ELR (cell line): ENCODE data around the gene ASGR1.
A peak's percentile ranks its signal among the peaks of the same experiment; 100 is the strongest.

Experiments
- DNase-seq: peaks from one replicate; pipeline ENCODE4 v3.0.0-alpha.2; 2015; ENCODE audit warnings: low read depth

ASGR1 gene

DNA sequence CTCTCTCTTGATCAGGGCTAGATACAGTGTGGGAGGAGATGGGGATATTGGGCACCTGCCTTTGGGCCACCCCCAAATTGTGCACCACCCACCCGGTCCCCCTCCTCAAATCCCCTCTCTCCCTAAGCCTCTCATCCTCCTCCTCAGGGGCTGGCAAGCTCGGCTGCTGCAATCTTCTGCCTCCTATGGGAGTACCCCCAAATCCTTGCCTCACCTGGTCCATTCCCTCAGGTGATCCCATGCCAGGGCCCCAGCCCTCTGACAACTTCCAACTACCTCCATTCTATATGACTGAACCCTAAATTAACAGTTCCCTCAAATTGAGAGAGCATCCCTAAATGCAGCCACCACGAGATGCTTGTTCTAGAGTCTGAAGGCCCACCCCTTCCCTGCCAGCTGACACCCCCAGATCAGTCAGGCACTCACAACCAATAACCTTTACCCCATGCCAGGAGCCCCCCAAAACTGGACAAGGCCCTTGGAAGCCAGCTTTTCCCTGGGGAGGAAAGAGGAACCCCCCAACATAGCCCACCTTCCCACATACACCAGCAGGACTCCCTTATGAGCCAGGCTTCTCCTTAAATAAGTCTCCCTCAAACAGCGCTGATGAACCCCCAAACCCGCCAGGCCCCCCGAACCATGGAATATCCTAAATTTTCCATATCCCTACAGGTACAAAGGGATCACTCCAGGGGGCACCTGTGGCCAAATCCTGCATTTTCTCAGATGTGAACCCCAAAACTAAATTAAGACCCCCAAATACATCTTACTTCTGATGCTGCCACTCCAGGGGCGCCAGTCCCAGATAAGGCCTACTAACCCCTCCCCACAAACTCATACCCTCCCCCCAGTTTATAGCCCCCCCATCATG, 37.3 kb upstream of the ASGR1 start:
- peak; percentile 16 for DNase-seq

DNA sequence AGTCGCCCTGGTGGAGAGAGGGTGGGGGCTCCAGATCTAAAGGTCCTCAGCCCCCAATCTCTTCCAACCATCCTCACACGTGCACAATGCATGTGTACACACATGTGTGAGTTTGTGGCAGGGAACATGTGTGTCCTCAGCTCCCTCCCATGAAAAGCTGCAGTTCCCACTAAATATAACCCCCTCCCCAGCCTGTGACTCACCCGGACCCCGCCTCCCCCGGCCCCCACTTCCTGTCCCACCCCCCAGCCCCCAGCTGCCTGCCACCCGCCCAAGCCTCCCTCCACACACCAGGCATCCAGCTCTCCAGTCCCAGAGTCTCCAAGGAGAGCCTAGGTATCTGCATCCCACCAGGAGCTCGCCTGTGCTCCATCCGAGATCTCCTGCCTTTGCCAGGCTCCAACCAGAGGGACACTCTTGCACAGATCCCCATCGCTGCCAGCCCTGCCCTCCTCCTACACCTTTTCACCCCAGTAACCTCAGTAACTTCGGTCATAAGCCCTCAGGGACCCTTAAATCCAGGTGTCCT, 36.5 kb upstream of the ASGR1 start:
- peak; percentile 46 for DNase-seq

DNA sequence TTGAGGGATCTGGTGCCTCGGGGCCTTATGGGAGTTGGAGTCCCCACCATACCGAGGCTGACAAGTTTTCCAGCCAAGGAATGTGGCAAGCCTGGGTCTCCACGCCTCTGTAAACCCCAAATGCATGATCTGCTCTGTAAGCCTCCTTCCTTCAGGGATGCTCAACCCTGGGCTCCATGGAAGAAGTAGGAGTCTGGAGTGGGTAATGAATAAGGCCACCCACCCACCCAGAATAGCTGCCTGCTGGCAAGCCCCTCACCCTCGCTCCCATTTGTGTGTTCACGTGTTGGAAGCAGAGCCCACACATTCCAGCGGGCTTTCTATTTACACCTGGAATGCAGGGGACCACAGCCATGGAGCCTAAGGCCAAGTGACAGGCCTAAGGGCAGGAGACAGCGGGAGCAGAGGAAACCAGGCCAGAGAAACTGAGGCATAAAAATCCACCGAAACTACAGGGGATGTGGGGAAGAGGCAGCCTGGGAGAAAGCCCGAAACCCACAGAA, 36.0 kb upstream of the ASGR1 start:
- DNase-seq, result no peak

DNA sequence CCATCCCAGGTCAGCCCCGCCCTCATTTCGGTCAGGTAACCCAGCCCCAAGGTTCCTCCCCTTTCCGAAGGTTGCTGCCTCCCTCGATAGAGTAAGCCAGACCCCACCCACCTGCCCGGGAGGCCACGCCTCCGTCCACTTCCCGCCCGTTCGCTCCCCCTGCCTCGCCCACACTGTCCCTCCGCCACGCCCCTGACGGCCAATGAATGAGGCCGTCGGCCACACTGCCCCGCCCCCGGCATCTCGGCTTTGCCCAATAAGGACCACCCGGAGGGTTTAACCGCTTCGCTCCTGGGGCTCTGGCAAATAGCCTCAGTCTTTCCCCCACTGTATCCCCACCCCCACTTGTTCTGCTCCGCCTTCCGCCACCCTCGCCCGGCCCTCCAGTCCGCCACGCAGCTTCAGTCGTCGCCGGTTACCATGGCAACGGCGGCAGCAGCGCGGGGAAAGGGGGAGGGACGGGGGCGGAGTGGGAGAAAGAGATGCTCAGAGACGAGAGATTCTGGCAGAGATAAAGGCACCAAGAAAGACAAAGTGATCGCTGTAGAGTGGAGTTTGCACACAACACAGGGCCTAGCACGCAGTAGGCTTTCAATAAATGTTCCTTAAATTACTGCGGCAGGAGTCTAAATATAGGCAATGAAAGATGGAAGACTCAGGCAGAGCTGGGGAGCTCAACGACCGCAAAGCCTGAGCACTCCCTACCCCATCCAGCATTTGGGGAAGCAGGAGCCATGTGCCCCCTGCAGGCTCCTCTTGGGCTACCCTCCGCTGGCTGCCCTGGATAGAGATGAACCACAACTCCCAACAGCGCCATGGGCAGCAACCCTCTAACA, 35.3 kb upstream of the ASGR1 start:
- DNase-seq, result peak; percentile 98

DNA sequence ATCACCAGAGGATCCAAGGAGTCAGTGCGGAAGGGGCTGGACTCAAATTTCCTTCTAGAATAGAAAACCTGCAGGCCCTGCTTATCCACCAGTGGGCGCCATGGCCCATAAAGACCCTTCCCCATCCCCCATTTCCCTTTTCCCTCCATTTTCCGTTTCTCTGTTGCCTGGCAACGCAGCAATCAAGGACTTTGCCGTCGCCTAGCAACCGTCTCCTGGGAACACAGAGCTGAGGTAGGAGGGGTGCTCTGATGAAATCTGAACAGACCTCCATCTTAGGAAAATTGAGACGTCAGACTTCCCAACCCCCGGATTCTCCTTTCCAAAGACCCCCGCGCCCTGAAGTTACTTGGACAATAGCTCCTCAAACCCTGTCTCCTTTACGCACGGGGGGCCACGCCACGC, 34.7 kb upstream of the ASGR1 start:
- DNase-seq, result peak; percentile 81

DNA sequence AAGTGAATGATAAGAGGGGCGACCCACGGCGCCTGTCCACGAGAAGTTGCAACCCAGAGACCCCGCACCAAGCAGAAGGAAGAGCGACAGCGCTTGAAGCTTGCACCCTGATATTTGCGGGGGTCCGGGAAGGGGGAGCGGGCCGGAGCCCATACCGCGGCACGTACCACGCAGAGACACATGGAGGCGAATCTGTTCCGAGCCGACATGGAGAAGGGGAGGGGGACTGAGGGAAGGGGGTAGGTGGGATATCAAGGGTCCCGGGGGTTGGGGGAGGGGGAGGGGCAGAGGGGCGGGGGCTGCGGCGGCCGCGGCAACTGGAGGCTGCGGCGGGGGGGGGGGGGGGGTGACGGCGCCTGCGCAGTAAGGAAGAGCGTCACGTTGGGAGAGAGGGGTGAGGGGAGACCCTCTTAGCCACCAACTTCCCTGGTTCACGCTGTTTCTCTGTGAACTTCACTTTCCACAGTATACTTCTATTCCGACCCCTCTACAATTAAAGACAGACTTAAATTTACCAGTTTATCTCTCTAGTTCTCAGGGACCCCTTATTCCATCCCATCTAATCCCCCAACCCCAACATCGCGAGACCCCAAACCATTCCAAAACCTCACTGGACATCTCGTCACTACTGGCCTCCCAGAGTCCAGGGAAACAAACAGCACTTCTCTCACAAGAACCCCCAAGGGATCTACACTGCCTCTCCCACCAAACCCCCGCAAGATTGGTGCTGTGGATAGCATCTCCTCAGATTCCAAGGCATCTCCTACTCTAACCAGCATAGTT, 32.5 kb upstream of the ASGR1 start:
- DNase-seq, result no peak

DNA sequence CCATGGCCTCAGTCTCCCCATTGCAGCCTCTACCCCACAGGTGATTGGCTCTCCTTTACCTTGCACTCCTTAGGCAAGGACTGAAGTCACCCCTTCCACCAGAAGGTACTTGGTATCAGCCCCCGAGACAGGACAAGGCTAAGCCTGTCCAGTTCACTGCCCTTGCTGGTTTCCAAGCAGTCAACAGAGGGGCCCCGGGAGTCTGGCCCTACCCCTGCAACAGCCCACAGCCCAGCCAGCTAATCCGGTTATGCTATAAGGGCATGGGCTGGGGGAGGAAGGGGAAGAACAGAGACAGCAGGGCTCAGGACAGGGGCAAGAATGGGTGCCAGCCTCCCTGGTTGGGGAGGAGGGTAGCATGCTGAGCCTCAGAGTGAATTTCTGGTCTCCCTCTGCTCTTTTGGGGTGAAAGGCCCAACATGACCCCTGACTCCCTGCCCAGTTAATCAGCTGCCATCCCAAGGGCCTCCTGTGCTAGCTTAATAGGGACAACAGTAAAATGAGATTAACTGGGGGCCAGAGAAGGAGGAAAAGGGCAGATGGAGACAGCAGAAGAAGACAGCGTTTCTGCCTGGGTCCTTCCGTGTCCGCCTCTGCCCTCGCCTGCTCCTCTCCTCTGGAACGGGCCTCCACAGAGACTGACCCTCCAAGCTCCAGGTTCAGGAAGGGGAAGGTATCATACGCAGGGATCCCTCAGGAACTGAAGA, 29.7 kb upstream of the ASGR1 start:
- DNase-seq, result no peak

DNA sequence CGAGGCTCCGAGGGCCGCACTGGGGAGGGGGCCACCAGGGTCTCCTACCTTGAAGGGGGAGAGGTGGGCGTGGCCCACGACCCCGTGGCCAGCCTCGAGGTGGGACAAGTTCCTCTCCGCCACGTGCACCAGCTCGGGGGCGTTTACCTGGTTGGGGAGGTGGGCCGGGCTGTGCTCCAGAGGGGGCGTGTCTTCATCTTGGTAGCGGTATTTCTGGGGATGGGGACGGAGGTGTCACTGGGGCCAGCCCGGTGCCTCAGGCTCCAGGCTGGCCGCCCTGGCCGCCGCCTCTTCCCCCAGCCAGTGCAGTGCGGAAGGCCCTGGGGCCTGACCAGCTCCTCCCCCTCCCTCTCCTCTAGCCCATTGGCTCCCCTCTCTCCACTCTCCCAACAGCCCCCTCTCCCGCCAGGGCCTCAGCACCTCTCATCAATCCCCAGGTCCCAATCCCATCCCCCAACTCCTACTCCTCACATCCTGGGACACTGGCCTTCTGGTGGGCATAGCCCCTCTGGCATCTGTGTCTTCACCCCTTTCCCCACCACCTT, 28.9 kb upstream of the ASGR1 start:
- DNase-seq, result no peak

DNA sequence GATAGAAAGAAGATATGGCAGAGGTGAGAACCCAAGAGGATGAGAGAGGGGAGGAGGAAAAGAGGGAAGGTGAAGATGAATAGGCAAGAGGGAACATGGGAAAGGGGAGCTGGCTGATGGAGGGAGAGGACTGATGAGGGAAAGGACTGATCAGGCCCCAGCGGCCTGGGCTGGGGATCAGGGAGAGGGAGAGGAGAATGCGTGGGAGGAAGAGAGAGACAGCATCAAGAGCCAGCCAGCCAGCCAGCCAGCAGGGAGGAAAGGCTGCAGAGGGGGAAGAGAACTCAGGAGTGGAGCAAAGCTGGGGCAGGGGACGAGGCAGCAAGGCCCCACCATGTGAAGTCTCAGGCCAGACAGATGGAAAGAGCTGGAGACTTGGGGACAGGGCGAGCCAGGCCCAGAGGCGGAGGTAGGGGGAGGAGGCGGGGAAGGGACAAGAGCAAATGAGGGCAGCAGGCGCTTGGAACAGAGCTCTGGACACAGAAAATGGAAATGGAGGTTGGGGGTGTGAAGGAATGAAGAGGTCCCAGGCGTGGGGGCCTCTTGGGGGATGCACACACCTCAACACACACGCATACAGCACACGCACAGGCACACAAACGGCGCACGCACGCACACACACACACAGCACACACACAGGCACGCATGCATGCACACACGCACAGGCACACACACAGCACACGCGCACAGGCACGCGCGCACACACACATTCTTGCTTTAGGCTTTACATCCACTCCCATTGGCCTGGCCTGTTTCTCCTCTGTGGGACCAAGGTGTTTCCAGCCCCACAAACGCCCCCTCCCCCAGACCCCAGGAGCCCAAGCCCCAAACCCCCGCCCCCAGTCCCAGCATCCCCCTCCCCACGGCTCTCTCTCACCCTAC, 28.2 kb upstream of the ASGR1 start:
- no peak for DNase-seq

DNA sequence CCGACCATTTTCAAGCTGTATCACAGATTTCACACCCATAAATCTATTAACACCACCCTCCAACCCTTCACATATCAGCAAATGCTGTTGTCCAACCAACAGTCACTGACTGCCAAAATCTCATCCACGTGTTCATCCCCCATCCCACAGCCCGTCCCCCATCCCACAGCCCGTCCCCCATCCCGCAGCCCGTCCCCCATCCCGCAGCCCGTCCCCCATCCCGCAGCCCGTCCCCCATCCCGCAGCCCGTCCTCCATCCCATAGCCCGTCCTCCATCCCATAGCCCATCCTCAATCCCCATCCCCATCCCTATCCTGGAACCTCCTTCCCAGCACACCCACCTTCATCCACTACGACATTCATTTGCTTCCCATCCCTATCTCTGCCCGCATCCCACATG, 26.4 kb upstream of the ASGR1 start:
- DNase-seq, result no peak

DNA sequence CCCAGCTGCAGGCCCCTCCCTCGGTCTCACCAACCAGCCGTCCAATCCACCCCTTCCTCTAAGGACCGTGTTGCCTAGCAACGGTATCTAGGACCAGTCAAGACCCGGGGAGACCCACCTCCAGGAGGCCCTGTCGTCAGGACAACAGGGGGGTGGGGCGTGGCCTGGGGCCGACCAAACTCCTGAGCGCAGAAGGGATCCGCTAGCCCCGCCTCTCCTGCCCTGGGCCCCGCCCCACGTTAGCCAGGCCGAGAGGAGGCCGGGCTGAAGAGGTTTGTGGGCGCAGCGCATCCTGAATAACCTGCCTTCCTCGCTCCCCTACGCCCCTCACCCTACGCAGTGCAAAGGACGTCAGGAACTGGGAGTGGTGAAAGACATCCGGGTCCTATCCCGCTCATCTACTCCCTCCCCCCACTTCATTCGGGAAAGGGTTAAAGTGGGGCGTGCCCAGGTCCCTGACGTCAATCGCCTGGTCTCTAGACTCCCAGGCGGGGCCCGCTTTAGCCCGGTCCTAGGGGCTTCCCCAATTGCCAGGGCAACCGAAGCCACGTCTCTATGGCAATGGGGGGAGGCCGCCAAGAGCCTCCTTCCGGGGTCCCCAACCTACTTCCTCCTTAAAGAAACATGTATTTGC, 25.8 kb upstream of the ASGR1 start:
- DNase-seq, result peak; percentile 71

DNA sequence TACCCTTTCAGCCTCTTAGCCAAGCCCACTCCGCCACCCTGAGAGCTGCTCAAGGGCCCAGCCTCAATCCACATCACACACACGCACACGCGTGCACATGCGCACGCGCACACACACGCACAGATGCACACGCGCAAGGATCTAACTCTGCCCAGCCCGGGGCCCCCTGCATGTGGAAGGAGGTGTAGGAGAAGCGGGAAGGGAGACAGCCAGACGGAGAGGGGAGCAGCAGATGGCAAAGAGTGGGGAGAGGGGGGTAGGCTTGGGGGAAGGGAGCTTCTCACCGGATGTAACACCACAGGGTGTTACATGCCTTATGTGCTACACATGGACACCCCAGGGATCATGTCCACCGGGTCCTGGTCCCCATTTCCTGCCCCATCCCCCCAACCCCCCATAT, 25.2 kb upstream of the ASGR1 start:
- DNase-seq, result no peak

DNA sequence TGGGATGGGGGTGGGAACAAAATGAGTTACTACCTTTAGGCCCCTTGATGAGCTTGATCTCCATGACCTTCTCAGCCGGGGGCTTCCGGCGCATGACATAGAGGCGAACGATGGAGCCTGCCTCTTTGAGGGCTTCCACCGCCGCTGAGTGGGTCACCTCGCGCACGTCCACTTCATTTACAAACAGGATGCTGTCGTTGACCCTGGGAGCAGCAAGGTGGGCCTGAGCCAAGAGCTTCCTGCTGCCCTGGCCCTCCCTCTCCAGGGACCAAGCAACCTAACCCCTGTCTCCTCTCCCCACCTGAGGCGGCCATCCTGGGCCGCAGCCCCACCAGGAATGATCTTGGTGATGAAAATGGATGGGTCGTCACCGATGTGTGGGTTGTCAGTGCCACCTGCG, 24.2 kb upstream of the ASGR1 start:
- DNase-seq, result no peak

DNA sequence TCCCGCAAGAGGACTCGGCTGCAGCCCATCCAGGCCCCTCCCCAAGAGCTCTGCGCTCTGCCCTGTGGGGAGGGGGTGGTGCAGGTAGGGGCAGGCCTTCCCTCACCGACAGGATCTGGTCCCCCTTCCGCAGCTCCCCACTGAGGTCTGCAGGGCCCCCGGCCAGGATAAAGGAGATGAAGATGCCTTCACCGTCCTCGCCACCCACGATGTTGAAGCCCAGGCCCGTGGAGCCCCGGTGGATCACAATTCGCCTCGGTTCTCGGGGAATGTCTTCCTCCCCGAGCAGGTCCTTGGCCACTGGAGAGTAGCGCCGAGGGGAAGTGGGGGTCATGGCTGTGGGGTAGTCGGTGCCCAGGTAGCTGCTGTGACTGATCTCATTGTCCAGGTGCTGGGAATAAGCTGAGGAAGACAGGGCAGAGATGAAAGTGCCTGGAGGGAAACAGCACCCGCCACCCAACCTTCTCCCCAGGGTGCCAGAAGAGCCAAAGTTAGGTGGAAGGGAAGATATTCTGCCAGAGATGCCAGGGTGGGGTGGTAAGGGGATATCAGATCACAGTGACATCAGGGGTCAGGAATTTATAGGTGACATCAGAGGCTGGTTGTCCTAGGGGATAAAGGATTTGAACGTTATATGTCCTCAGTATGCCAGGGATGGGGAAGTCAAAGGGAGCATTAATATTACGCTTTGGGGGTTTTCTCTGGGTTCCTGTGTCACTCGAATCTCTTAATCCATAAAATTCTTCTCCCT, 17.7 kb upstream of the ASGR1 start:
- no peak for DNase-seq

DNA sequence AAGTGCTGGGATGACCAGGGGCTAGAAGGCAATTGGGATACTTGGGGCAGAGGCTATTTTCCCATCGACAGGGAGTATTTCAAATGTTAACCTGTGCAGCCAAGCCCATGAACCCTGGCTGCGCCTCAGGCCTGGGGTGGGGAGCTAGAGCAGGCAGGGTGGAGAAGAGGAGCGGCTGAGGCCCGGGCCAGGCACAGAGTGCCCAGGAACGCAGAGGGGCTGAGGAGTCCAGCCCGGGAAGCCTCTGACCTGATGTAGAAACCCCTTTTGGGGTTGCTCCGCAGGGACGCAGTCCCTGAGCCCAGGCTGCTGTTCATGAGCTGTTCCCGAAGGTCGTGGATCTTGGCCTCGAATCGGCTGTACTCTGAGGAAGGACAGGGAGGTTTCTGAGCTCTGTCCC, 16.8 kb upstream of the ASGR1 start:
- no peak for DNase-seq

DNA sequence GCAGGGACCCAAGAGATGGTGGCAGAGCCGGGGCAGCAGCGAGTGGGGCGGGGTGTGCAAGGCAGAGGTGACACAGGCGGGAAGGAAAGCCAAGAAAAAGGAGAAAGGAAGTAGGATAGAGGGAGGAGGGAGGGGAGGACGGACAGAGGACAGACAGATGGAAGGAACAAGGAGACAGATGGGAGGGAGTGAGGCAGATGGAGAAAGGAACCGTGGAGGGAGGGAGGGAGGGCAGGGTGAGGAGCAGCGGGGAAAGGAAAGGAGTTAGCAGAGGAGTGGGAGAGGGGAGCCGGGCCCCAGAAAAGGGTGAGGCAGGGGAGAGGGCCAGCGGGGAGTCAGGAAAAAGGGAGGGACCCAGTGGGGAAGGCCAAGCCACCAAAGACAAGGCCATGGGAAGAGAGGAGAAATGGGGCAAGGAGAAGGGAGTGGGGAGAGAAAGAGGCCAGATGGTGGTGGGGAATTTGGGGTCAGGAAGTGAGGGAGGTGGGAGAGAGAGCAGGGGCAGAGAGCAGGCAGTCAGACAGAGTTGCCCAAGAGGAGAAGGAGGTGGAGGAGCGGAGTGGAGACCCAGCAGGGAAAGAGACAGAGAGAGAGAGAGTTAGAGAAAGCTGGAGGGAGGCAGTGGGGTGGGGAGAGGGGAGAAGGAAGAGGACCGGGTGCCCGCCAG, 13.2 kb upstream of the ASGR1 start:
- no peak for DNase-seq

DNA sequence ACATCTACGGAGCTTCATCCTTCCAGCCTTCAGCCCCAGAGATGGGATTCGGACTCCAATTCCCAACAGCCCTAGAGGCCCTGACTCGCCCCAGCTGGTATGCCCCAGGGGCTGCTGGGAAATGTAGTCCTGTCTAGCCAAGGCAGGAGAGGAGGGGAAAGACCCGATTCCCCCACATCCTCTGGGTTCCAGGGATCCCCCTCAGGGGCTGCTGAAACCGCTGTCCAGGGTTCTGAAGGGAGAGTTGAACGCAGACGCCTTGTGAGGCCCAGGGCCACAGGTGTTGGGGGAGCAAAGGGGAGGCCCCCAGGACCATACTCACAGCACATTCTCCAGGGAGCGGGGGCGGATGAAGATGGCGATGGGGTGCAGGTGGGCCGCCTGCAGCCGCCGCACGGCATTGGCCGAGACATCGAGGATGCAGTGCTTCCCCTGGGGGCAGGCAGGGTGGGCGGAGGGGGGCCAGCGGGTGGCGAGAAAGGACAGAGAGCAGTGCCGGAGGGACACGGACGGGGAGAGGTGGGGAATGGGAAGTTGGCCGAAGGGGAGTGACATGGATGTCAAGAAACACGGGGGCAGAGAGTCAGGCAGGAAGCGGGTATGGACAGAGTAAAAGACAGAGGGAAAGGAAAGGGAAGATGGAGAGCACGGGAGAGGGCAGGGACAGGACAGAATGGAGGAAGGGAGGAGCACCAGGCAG, 12.6 kb upstream of the ASGR1 start:
- peak; percentile 60 for DNase-seq

DNA sequence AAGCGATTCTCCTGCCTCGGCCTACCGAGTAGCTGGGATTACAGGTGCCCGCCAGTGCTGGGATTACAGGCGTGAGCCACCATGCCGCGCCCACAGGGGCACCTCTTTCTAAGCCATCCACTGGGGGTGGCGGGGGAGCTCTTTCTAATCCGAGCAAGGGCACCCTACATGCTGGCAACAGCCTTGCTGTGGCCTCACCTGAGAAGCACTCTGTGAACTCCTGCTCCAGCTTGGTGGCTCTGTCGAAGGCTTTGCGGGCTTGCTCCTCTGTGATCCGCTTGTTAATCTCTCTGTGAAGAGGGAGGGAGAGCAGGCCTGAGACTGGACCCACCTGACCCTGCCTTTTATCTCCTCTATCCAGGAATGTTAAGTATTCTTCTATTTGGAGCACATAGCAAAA, 11.9 kb upstream of the ASGR1 start:
- DNase-seq, result no peak
